HG03039 (cell line): ENCODE data around the gene RTL10.

ENCODE experiments used
- ATAC-seq: cut with Tn5 transposase; IDR thresholded peaks from one replicate; pipeline ENCODE4 v1.9.1; 2021; ENCODE audit warnings: mild to moderate bottlenecking, moderate library complexity; ENCODE audit not compliant: unreplicated experiment

Gene RTL10

GRCh38 chr22:19825904-19826618 lies 28.6 kb downstream of the RTL10 start:
- no peak for ATAC-seq

GRCh38 chr22:19824926-19825339 lies 29.7 kb downstream of the RTL10 start:
- no peak for ATAC-seq

GRCh38 chr22:19824212-19824925 lies 30.3 kb downstream of the RTL10 start:
- no peak for ATAC-seq

GRCh38 chr22:19823902-19824211 lies 30.8 kb downstream of the RTL10 start:
- no peak for ATAC-seq

- ATAC-seq, result no peak
Observed at GRCh38 chr22:19823191-19823901, 31.3 kb downstream of the RTL10 start.

- no peak for ATAC-seq
Observed at GRCh38 chr22:19822301-19823117, 32.2 kb downstream of the RTL10 start.

- no peak for ATAC-seq
Observed at GRCh38 chr22:19821523-19822300, 33.0 kb downstream of the RTL10 start.

- no peak for ATAC-seq
Observed at GRCh38 chr22:19820880-19821522, 33.7 kb downstream of the RTL10 start.

- ATAC-seq, result no peak
Observed at GRCh38 chr22:19819911-19820879, 34.5 kb downstream of the RTL10 start.

- ATAC-seq, result no peak
Observed at GRCh38 chr22:19819208-19819910, 35.3 kb downstream of the RTL10 start.

- no peak for ATAC-seq
Observed at GRCh38 chr22:19818324-19819207, 36.1 kb downstream of the RTL10 start.

- ATAC-seq, result no peak
Observed at GRCh38 chr22:19816372-19817119, 38.1 kb downstream of the RTL10 start.

GRCh38 chr22:19815823-19816290 lies 38.8 kb downstream of the RTL10 start:
- no peak for ATAC-seq

- ATAC-seq, result no peak
Observed at GRCh38 chr22:19815093-19815822, 39.4 kb downstream of the RTL10 start.

- ATAC-seq, result no peak
Observed at GRCh38 chr22:19814428-19814827, 40.2 kb downstream of the RTL10 start.

GRCh38 chr22:19812910-19813309 lies 41.8 kb downstream of the RTL10 start:
- no peak for ATAC-seq
